C4-2B (cell line): ENCODE results near the gene ESYT2.

Source experiments
- H3K27ac ChIP-seq: fragments of 450-650 bp; 2 replicates; pipeline ENCODE4 v1.5.1; 2017
- CTCF ChIP-seq: fragments of 450-650 bp; conservative IDR thresholded peaks from 2 replicates; pipeline ENCODE4 v1.5.1; 2017; ENCODE audit warnings: mild to moderate bottlenecking
- ZFX ChIP-seq: fragments of 450-650 bp; IDR thresholded peaks from 2 replicates; pipeline ENCODE4 v1.6.1; 2017

The ESYT2 gene

GRCh38 chr7:158828133-158829020 lies 932 bp downstream of the ESYT2 start:
- TF ChIP-seq CTCF (no peak; the same call in 1 of the 2 replicates), ZFX (no peak)
- peak overlapping the region; percentile 92 for H3K27ac ChIP-seq

- TF ChIP-seq CTCF, result no peak; the same call in 1 of the 2 replicates
- TF ChIP-seq ZFX, result no peak
- peak overlapping the region; percentile 92; the same call in 1 of the 2 replicates for H3K27ac ChIP-seq
These were observed 1.7 kb downstream of the ESYT2 start for GRCh38 chr7:158827411-158828132.

GRCh38 chr7:158825628-158826289 lies 3.5 kb downstream of the ESYT2 start:
- no peak overlapping the region for H3K27ac ChIP-seq
- no peak for TF ChIP-seq ZFX
- no peak for TF ChIP-seq CTCF

GRCh38 chr7:158824028-158824427 lies 5.3 kb downstream of the ESYT2 start:
- no peak overlapping the region for H3K27ac ChIP-seq

GRCh38 chr7:158821171-158822031 lies 7.9 kb downstream of the ESYT2 start:
- TF ChIP-seq ZFX (no peak), CTCF (no peak)
- no peak overlapping the region for H3K27ac ChIP-seq

More at GRCh38 chr7:158824028-158824427, 5.3 kb downstream of the ESYT2 start:
- no peak for TF ChIP-seq CTCF
- no peak for TF ChIP-seq ZFX

GRCh38 chr7:158820656-158821055 lies 8.7 kb downstream of the ESYT2 start:
- no peak overlapping the region for H3K27ac ChIP-seq
- no peak for TF ChIP-seq CTCF
- TF ChIP-seq ZFX, result no peak
